ENCODE results near the gene FOXL1.
"Not testable (repeated sequence)": the region's sequence is repeated elsewhere in the genome, so short reads cannot be mapped to it uniquely, and the experiment has no call there.

FOXL1 gene

GRCh38 chr16:86580791-86581170 is 2.4 kb downstream of the FOXL1 start:
- DNase-seq (ENCODE audit: low read depth) = no peak

- DNase-seq (ENCODE audit: low read depth) = no peak
Observed at GRCh38 chr16:86581458-86581857, 3.1 kb downstream of the FOXL1 start.

- no peak for DNase-seq (ENCODE audit: low read depth)
Observed at GRCh38 chr16:86584071-86584685, 5.8 kb downstream of the FOXL1 start.

- no peak for DNase-seq (ENCODE audit: low read depth)
Observed at GRCh38 chr16:86584726-86585721, 6.7 kb downstream of the FOXL1 start.

- no peak for DNase-seq (ENCODE audit: low read depth)
Observed at GRCh38 chr16:86585821-86586611, 7.7 kb downstream of the FOXL1 start.

GRCh38 chr16:86587487-86587886 is 9.1 kb downstream of the FOXL1 start:
- DNase-seq (ENCODE audit: low read depth) = no peak

- not testable (repeated sequence) for DNase-seq (ENCODE audit: low read depth)
Observed at GRCh38 chr16:86587955-86588354, 9.6 kb downstream of the FOXL1 start.

- DNase-seq (ENCODE audit: low read depth) = peak; percentile 82
Observed at GRCh38 chr16:86590501-86591144, 12.3 kb downstream of the FOXL1 start.

GRCh38 chr16:86591270-86591669 is 12.9 kb downstream of the FOXL1 start:
- DNase-seq (ENCODE audit: low read depth) = no peak

- DNase-seq (ENCODE audit: low read depth) = no peak
Observed at GRCh38 chr16:86593913-86594620, 15.7 kb downstream of the FOXL1 start.

GRCh38 chr16:86594721-86595120 is 16.4 kb downstream of the FOXL1 start:
- DNase-seq (ENCODE audit: low read depth) = no peak

GRCh38 chr16:86595983-86596605 is 17.7 kb downstream of the FOXL1 start:
- DNase-seq (ENCODE audit: low read depth) = peak; percentile 53

GRCh38 chr16:86597126-86597879 is 19.0 kb downstream of the FOXL1 start:
- DNase-seq (ENCODE audit: low read depth) = no peak

- peak; percentile 36 for DNase-seq (ENCODE audit: low read depth)
Observed at GRCh38 chr16:86597880-86598606, 19.7 kb downstream of the FOXL1 start.

- peak; percentile 38 for DNase-seq (ENCODE audit: low read depth)
Observed at GRCh38 chr16:86598607-86599565, 20.5 kb downstream of the FOXL1 start.

GRCh38 chr16:86601356-86601755 is 23.0 kb downstream of the FOXL1 start:
- no peak for DNase-seq (ENCODE audit: low read depth)

GRCh38 chr16:86602521-86602920 is 24.2 kb downstream of the FOXL1 start:
- no peak for DNase-seq (ENCODE audit: low read depth)
